Stimulated activated CD8-positive, alpha-beta memory T cell treated with anti-CD3 and anti-CD28 coated beads, Interleukin-12 subunit alpha, Interleukin-12 subunit beta, amount 100 ng/mL, for 1 hour (primary cell): ENCODE data around the gene REST.
"Not testable (repeated sequence)": the region's sequence is repeated elsewhere in the genome, so short reads cannot be mapped to it uniquely, and the experiment has no call there.

Experiments
- DNase-seq: peaks from one replicate; pipeline ENCODE4 v3.0.0-alpha.2; 2020; ENCODE audit warnings: low read depth

The REST gene

GRCh38 chr4:56907489-56908205, at the start of gene REST:
Gene REST (plus strand): TSS chr4:56907900. CDS start chr4:56910639, 2,739 bp downstream.
- peak; percentile 69 for DNase-seq

- no peak for DNase-seq
These were observed 47.9 kb upstream of the REST start for GRCh38 chr4:56859841-56860240.

DNA sequence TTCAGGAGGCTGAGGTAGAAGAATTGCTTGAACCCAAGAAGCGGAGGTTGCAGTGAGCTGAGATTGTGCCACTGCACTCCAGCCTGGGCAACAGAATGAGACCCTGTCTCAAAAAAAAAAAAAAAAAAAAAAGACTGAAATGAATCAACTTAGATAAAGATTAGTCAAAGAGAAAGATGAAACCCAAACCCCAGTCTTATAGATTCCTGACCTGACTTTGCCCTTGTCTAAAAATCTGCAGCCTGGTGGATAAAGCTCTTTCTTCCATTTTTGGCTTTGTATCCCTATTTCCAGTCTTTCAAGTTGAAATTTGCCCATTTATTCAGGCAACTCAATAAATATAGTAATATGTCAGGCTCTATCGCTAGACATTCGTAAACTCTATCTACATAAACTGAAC, 46.9 kb upstream of the REST start:
- no peak for DNase-seq

- no peak for DNase-seq
These were observed 46.3 kb upstream of the REST start for GRCh38 chr4:56861360-56861759.

GRCh38 chr4:56863441-56864139, 44.1 kb upstream of the REST start:
- no peak for DNase-seq

- no peak for DNase-seq
These were observed 36.8 kb upstream of the REST start for GRCh38 chr4:56870946-56871345.

DNA sequence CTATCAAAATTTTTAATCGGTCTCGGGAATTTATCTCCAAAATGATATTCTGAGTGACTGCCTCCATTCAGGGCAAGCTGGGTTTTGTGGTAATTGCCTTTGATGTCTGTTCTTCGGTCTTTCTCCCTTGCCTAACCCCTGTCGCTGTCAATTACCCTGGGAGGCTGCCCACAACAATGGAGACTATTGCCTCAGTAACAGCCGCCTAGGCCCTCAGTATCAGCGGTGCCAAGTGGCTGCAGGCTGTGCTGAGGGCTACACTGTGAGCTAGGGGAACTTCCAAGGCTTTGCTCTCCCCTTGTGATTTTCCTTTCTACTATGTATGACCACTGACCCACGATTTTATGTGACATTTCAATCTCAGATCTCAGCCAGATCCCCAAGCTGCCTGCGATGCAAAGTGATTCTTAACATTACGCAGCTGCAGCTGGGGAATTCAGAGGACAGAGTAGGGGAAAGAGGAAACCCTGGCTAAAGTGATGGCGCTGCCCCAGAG, 36.3 kb upstream of the REST start:
- no peak for DNase-seq

DNA sequence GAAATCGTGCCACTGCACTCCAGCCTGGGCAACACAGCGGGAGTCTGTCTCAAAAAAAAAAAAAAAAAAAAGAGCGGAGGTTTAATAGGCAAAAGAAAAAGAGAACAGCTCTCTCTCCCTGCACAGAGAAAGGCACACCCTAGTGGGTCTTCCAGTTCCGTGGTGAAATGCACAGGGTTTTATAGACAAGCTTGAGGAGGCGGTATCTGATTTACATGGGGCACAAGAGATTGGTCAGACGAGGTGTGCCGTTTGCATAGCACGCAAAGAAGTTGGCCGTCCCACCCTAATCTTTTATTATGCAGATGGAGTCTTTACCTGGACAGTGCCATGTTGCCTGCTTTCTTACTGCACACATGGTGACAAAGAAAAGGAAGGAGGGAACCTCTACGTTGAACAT, 33.5 kb upstream of the REST start:
- DNase-seq, result no peak

- DNase-seq, result no peak
These were observed 32.8 kb upstream of the REST start for GRCh38 chr4:56874923-56875322.

DNA sequence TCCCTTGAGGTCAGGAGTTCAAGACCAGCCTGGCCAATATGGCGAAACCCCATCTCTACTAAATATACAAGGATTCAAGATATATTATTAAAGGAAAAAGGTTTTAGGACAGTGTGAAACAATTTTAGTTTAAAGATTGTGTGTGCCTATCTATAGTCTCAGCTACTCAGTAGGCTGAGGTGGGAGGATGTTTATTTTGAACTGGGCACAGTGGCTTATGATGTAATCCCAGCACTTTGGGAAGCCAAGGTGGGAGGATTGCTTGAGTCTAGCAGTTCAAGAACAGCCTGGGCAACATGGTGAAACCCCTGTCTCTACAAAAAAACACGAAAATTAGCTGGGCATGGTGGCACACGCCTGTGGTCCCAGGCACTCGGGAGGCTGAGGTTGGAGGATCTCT, 31.4 kb upstream of the REST start:
- no peak for DNase-seq

GRCh38 chr4:56879996-56880395, 27.7 kb upstream of the REST start:
- DNase-seq, result no peak

DNA sequence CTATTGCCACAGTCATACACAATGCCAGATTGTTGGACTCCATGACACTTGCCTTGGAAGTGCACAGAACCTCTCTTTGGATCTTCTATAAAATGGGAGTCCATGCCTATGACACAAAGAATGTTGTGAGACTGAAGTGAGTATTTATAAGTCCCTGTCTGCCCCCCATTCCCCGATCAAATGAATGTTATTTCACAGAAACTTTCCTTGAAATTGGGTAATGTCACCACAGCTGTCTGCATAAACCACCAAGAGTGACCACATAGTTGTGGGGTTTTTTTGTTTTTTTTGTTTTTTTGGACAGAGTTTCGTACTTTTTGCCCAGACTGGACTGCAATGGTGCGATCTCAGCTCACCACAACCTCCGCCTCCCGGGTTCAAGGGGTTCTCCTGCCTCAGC, 27.1 kb upstream of the REST start:
- DNase-seq, result no peak

GRCh38 chr4:56884511-56884910, 23.2 kb upstream of the REST start:
- not testable (repeated sequence) for DNase-seq

- no peak for DNase-seq
These were observed 15.0 kb upstream of the REST start for GRCh38 chr4:56892691-56893090.

DNA sequence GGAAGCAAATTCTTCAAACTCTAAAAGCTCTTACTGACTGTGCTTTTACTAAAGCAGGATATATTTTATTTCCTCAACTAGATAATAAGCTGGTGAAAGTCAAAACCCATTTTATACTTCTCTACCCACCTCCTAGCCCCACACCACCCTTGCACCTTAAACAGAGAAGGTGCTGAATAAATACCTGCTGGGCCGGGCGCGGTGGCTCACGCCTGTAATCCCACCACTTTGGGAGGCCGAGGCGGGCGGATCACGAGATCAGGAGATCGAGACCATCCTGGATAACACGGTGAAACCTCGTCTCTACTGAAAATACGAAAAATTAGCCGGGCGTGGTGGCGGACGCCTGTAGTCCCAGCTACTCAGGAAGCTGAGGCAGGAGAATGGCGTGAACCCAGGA, 9.9 kb upstream of the REST start:
- DNase-seq, result not testable (repeated sequence)

DNA sequence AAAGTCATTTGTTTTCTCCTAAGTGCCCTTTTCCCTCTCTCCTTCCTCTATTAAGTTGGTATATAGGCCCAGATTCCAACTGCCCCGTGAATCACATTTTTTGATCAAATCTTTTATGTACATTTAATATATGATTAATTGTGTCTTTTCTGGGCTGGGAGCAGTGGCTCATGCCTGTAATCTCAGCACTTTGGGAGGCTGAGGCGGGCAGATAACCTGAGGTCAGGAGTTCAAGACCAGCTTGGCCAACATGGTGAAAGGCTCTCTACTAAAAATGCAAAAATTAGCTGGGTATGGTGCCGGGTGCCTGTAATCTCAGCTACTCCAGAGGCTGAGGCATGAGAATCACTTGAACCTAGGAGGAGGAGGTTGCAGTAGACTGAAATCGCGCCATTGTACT, 7.5 kb upstream of the REST start:
- not testable (repeated sequence) for DNase-seq

DNA sequence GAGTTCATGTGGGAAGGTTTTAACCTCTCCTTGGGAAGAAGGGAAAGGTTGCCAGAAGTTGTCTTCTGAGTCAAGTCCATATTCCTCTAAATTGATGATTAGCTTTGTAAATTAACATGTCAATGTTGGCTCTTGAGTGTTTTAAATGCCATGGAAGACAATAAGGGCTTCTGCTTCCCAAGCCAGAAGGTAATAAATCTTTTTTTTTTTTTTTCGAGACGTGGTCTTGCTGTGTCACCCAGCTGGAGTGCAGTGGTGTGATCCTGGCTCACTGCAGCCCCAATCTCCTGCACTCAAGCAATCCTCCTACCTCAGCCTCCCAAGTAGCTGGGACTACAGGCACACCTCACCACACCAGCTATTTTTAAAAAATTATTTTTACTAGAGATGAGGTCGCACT, 5.0 kb upstream of the REST start:
- DNase-seq, result no peak

- DNase-seq, result no peak
These were observed 1.9 kb upstream of the REST start for GRCh38 chr4:56905796-56906195.

GRCh38 chr4:56906489-56907393, 959 bp upstream of the REST start:
- peak; percentile 2 for DNase-seq

- DNase-seq, result peak; percentile 49
These were observed 746 bp downstream of the REST start for GRCh38 chr4:56908206-56909085.

- peak; percentile 27 for DNase-seq
These were observed 1.6 kb downstream of the REST start for GRCh38 chr4:56909086-56909894.
